SK-N-MC (cell line): Measurements from ENCODE around the gene TNFRSF8.

Experiments used
- EZH2 ChIP-seq: fragments of 200-600 bp; sonication (generic); IDR thresholded peaks from one replicate; pipeline ENCODE4 v1.6.1; 2017; ENCODE audit warnings: antibody characterized with exemption
- FOXP2 ChIP-seq: optimal IDR thresholded peaks from 2 replicates; pipeline ENCODE3; 2011; ENCODE audit warnings: mild to moderate bottlenecking, moderate library complexity; ENCODE audit not compliant: insufficient read depth; ENCODE audit errors: extremely low read length, control extremely low read depth
- POLR2AphosphoS5 ChIP-seq: IDR thresholded peaks from 2 replicates; pipeline ENCODE4 v1.6.1; 2012; ENCODE audit warnings: mild to moderate bottlenecking, low read depth, low read length, borderline replicate concordance

- TF ChIP-seq EZH2 (no peak), POLR2AphosphoS5 (no peak), FOXP2 (no peak)
Measured at GRCh38 chr1:12127206-12127810, 64.2 kb downstream of the TNFRSF8 start.
